Tongue (tissue), 2 donors: Measurements from ENCODE around the gene GALR1. TPM values are rescaled to one million over a fixed set of nuclear protein-coding genes. Genes with fewer than 3 reads are reported as not detected.
"Not testable (repeated sequence)": the region's sequence is repeated elsewhere in the genome, so short reads cannot be mapped to it uniquely, and the experiment has no call there.

Experiments
- DNase-seq: peaks from one replicate; pipeline ENCODE4 v3.0.0-alpha.2; 2015
- total RNA-seq: library from RNA; depleted of rRNA; stranded (reverse); fragments of >200 nt; gene quantifications from one replicate; pipeline ENCODE4 v1.2.3, GENCODE V29; 2014

The GALR1 gene
- total RNA-seq, 1 donor from 2014 or later: 0.21 TPM

DNA sequence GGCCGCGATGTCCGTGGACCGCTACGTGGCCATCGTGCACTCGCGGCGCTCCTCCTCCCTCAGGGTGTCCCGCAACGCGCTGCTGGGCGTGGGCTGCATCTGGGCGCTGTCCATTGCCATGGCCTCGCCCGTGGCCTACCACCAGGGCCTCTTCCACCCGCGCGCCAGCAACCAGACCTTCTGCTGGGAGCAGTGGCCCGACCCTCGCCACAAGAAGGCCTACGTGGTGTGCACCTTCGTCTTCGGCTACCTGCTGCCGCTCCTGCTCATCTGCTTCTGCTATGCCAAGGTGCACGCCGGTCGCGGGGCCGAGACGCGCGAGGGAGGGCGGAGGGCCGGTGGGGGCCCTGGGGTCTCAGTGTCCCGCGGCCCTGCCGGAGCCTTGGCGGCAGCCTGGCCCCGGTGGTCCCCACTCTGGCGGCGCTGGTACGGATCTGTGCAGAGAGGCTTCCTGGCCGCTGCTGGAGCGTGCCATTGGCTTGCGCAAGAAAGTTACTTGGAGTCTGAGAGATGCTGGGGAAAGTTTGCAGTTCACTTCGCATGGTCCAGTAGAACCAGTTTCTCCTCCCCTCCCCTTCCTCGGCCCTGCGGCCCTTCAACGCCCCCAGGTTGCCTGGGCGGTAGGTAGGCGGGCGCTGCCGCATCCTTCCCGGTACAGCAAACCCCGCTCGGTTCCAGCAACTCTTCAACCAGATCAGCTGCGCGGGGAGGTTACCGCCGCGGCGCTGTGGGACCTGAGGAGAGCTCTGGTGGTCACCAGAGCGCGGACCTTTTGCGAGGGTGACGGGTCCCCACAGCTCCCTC is 1.5 kb downstream of the GALR1 start:
- peak; percentile 1 for DNase-seq

- no peak for DNase-seq
Measured at GRCh38 chr18:77251730-77252050, 2.0 kb downstream of the GALR1 start.

DNA sequence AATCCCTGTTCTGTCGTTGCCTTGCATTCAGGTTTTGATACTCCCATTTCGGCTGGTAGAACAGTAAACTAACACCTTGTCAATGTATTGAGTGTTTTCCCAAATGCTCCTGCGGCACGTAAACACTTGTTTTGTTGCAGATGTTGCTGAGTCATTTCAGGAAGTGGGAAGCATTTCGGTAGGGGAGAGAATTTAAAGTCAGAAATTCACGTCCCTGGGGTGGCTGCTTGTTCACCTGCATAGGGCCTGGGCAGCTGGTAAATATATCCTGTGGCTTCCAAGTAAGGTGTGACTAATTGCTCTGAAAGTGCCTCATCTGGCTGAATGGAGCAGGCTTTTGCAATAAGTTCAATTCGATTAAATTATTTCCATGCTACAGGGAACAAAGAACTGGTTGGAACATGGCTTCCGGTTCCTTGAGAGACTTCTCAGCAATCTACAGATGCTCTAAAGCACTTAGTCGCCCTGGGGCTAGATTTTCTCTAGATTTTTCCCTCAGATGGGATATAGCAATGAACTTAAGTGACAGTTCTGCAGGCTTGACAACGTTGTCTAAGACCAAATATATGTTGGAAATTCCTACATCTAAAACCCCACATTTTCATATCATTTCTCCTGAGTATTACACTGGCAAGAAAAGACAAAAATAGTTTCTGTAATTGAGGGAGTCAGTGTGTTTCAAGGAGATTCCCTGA is 5.2 kb downstream of the GALR1 start:
- no peak for DNase-seq

- no peak for DNase-seq
Measured at GRCh38 chr18:77255426-77256105, 5.9 kb downstream of the GALR1 start.

DNA sequence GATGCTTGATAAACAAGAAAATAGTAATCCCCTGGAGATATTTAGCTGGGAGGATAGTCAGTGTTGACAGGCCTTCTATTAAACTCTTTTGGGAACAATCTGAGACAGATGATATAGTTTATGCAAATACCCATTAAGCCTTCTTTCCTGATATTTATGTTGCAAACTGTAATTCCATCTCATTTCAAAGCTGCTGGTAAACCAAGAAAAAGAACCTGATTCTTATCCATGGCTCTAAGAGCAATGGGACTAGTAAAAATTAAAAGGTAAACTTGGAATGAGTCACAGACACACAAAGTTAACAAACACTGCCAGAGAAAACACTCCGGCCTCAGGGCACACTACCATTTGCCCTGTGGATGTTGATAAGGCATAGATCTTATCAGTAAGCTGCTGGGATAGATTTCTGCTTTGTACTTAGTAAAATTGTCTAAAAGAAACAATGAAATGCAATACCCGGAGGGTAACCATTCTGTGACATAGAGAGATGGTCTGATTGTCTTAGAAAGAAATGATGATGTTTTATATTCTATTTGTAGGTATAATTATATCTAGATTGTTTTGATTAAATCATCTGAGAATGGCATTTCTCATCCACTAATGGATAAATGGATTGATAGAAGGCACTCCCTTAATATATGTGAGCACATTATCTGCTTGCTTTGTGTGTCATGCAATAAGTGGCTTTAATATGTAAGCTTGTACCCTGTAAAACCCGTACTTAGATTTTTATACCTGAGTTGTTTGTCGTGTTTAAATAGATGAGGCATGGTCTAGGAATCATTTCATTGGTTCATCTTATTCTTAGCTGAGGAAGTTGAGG is 13.2 kb downstream of the GALR1 start:
- no peak for DNase-seq

GRCh38 chr18:77263466-77263763 is 13.8 kb downstream of the GALR1 start:
- DNase-seq: no peak

GRCh38 chr18:77267969-77268368 is 18.3 kb downstream of the GALR1 start:
- DNase-seq: no peak

DNA sequence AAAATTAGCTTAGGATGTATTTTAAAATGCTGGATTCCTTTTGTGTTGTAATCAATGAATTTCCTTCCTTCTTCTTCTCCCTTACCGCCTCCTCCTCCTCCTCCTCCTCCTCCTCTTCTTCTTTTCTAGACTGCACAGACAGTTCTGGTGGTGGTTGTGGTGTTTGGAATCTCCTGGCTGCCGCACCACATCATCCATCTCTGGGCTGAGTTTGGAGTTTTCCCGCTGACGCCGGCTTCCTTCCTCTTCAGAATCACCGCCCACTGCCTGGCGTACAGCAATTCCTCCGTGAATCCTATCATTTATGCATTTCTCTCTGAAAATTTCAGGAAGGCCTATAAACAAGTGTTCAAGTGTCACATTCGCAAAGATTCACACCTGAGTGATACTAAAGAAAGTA is 18.8 kb downstream of the GALR1 start:
- no peak for DNase-seq

DNA sequence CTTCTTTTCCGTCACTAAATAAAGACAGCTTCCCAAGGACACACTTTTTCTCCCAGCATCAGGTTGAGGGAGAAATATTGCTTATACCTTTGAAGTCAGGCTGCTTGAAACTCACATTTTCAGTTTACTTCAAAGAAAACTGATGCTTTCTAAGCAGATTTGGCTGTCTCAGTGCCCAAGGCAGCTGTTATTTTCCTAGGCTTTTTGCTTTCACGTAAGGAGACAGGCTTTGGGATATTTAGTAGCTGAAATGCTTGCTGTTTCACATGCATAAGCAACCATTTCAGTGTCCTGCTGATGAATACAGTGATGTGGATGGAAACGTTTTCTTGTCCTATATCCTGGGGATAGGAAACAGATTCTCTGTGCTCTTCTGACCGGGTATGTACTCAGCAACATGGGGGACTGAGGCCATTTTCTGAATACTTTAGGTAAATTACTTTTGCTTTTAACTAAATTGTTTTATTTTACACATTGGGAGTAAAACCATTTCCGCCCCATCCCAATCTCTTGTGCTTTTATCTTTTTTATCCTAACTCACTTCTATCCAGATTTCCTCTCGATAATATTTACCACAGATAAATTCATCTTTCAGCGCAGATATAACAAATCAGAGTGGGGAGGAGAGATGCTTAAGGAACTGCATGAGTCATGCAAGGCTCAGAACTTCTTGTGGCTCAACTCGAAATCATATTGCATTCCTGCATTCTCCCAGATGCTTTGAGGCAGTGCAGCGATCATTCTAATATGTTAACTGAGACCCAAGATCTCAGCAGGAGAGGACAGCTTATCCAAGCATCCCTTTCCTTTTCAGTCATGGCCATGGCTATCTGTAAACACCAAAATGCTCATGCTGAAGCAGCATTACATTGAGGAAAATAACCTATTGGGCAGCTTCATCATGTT is 22.2 kb downstream of the GALR1 start:
- peak; percentile 21 for DNase-seq

GRCh38 chr18:77290841-77291240 is 41.2 kb downstream of the GALR1 start:
- DNase-seq: not testable (repeated sequence)

DNA sequence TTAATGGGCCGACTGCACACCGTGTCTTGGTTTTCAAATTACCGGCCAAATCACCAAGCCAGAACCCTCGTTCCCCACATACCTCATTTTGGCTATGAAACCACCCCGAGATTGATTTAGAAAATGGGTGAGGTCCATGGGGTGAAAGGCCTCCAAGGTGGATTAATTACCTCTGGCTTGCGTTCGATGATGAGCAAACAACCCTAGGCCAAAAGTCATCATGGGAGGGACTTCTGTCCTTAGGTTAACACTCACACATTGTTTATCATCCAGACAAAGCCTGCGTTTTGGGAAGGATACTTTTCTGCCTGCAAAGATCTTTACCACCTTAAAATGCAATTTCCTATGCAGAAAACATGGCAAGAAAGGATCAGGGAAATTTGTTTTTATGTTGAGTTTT is 48.5 kb downstream of the GALR1 start:
- no peak for DNase-seq

DNA sequence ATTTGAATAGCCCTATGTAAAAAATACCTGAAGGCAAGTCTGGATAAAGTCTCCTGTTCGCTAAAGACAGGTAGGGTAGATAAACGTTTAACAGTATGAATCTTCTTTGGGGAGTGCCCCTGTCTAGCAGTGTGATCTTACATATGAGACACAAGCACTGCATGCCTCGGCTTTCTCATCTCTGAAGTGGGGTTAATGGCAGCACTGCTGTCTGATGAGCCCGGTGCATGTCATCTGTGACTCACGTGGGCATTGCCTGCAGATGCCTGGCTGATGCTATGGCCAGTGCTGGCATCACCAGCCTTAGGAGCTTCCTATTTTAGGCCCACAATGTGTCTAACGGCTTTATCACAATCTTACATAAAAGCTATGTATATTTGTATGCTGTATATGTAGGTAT is 50.1 kb downstream of the GALR1 start:
- DNase-seq: no peak

DNA sequence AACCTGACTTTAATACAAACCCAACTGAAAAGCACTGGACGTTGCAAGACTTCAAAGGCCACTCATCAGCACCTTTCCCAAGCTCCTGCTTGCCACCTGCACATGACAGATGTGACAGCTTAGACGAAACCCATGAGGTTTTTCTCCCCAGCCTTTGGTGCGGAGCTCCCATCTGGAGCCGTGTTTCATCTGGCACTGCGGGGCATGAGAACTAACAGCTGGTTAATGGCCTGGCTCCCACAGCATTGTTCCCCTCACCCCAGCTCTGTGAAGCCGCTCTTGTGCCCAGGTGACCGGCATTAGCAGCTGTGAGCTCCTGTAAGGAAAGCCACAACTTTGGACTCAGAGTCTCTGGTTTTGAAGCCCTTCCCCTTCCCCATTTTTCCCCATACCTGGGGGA is 50.9 kb downstream of the GALR1 start:
- DNase-seq: no peak

GRCh38 chr18:77304268-77304667 is 54.6 kb downstream of the GALR1 start:
- DNase-seq: no peak

GRCh38 chr18:77305676-77306075 is 56.0 kb downstream of the GALR1 start:
- no peak for DNase-seq

DNA sequence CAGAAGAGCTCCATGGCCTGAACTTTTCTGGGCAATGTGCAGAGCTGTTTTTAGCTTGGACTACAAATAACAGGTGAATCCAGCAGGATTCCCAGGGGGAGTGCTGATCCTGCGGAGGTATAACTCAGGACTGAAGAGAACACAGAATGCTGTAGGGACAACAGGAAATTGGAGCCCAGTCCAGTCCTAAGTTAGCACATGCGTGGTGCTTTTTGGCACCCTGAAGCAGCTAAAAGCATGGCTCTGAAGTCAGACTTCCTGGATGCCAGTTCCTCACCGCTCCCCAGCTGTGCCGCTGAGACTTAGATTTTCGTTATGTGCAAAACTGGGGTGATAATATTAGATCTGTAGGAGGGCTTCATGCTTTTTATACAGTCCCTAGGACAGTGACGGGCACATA is 58.6 kb downstream of the GALR1 start:
- no peak for DNase-seq

DNA sequence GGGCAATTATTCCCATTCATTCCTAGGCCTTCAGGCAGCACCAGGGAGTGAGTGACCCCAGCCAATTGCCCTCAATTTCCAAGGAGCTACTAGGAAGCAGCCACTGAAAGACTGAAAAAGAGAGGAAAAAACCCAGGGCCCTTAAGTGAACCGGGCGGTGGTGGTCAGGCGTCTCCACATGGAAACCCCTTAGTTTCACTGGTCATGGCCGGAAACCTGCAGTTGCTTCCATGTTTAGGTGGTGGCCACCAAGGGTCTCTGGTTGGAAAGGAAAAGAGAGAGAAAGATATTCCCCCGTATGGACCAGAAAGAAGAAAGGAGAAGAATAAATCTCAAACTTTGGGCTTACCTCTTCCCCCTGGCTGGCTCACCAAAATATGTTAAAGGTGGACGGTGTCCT is 64.9 kb downstream of the GALR1 start:
- no peak for DNase-seq

DNA sequence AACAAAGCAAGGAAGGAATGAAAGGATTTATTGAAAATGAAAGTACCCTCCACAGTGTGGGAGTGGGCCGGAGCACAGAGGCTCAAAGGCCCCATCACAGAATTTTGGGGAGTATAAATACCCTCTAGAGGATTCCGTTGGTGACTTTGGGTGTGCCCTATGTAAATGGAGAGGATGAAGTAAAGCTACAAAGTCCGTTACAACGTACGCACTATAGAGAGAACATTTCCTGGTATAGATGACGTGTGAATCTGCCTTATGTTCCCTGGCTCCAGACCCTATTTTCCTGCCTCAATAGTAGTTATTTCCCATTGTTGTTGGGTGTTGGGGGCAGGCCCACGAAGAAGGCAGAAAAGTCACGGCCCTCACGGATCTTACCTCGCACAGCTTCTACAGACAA is 65.3 kb downstream of the GALR1 start:
- DNase-seq: no peak

DNA sequence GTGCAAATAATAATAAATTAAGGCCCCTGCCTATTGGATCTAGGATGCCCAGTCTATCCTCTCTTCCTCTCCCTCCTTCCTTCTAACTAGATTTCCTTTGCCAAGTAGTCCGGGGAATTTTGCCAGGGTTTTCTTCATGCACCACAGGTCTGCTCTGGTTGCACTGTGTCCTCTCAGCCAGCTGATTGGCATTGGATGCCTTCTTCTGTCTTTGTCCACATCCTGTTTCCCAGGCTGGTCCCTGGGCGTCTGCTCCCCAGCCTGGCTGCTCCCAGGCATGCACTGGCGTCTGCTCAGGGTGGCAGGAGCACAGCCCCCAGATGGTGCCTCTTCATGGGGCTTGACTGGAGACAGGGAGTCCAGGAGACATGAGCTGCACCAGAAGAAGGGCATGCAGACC is 66.4 kb downstream of the GALR1 start:
- DNase-seq: no peak

DNA sequence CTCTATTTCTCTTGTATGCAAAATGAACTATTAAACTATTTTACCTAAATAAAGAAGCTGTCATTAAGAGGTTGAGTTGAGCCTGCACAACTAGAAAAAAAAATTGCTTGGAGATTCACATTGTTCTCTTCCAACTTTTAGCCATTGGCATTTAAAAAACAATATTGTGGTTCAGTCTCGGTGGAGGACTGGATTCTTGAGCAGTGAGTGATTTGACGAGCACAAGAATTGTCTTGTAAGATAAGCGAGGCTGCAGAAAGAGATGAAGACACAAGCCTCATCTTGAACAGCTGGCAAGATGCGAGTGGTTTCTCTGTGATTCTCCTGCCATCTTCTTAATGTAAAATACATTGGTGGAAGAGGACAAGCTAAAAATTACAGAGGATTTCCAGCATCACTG is 67.0 kb downstream of the GALR1 start:
- no peak for DNase-seq

DNA sequence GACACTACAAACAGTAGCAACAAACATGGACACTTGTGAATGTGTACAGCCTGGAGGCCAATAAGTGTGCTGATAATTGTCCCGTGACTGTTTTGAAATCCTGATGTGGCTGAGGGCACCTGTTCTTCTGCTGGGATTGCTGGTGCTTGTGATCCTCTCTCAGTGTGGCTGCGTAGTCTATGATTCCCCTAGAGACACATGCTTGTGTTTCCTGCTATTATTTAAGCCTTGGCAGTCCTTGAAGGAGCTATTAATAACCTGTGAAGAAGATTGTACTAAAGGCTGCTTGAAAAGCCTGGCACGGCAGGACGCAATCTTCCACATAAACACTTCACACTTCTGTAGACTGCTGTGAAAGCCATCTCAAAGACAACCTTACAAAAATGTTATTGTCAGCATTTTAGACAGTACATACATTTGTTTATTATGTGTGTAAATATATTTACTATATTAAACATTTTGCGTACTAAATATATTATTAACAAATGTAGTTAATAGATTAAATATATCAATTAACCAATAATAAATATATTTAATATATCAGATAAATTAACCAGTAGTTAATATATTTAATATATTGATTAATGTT is 71.4 kb downstream of the GALR1 start:
- DNase-seq: peak; percentile 75
